Activated CD8-positive, alpha-beta T cell treated with anti-CD3 and anti-CD28 coated beads for 36 hours (primary cell): ENCODE measurements around the gene MRPS6. TPM values are rescaled to one million over a fixed set of nuclear protein-coding genes. Genes with fewer than 3 reads are reported as not detected.

ENCODE experiments used
- ATAC-seq: fragments of 200-7000 bp; cut with Tn5 transposase; one replicate; pipeline ENCODE4 v1.10.0; 2021; ENCODE audit warnings: mild to moderate bottlenecking, moderate library complexity
- CTCF ChIA-PET: fragments of 350-600 bp; sonication (Branson Sonifier 250); formaldehyde crosslinking; loops from one replicate; lab custom pipeline; 2021; ENCODE audit warnings: antibody characterized with exemption; lab: Charles Lee
- POLR2A ChIA-PET: fragments of 350-600 bp; sonication (Branson Sonifier 250); formaldehyde crosslinking; loops from one replicate; lab custom pipeline; 2021; ENCODE audit warnings: antibody characterized with exemption; lab: Charles Lee
- DNase-seq: peaks from one replicate; pipeline ENCODE4 v3.0.0-alpha.2; 2020
- H3K27ac Mint-ChIP-seq: one replicate; pipeline ENCODE4 v1.8.0; 2021; ENCODE audit warnings: mild to moderate bottlenecking, mixed read lengths
- H3K27me3 Mint-ChIP-seq: one replicate; pipeline ENCODE4 v1.8.0; 2021; ENCODE audit warnings: mixed read lengths
- H3K36me3 Mint-ChIP-seq: one replicate; pipeline ENCODE4 v1.8.0; 2021; ENCODE audit warnings: low read depth, mixed read lengths
- H3K4me1 Mint-ChIP-seq: one replicate; pipeline ENCODE4 v1.8.0; 2021; ENCODE audit warnings: low read depth, mixed read lengths
- H3K4me3 Mint-ChIP-seq: one replicate; pipeline ENCODE4 v1.8.0; 2021; ENCODE audit warnings: mild to moderate bottlenecking, moderate library complexity, mixed read lengths
- H3K9me3 Mint-ChIP-seq: one replicate; pipeline ENCODE4 v1.8.0; 2021; ENCODE audit warnings: mixed read lengths
- CTCF ChIP-seq: fragments of 200-600 bp; IDR thresholded peaks from one replicate; pipeline ENCODE4 v1.8.0; 2022; ENCODE audit warnings: antibody characterized with exemption, mild to moderate bottlenecking
- intact Hi-C: fragments of 100-400 bp; cut with micrococcal nuclease; formaldehyde crosslinking; loops from one replicate; pipeline ENCODE4 v1.10.0; 2022
- total RNA-seq, 2 experiments: library from RNA; stranded (reverse); gene quantifications; one replicate each; pipeline ENCODE4 v1.2.3, GENCODE V29; 2021

The MRPS6 gene
- total RNA-seq, 2 experiments from 2014 or later = 93.9 to 95.2 TPM

GRCh38 chr21:34147792-34148418 is 74.5 kb downstream of the MRPS6 start:
- Mint-ChIP-seq H3K27ac (no peak overlapping the region), H3K4me3 (no peak overlapping the region), H3K9me3 (no peaks in the 10 kb centered on the region), H3K36me3 (peaks cover 48% of the 10 kb centered on the region), H3K27me3 (no peaks in the 10 kb centered on the region), H3K4me1 (peaks cover 13% of the 10 kb centered on the region)
- ChIA-PET CTCF (no interaction called here), POLR2A (no interaction called here)
- DNase-seq (no peak), ATAC-seq (no peak)
- no peak for TF ChIP-seq CTCF
- intact Hi-C loops = no loop called here

GRCh38 chr21:34148419-34148804 is 75.0 kb downstream of the MRPS6 start:
- ATAC-seq = no peak
- peaks cover 18% of the 10 kb centered on the region for H3K4me1 Mint-ChIP-seq
- H3K27ac Mint-ChIP-seq = no peak overlapping the region
- POLR2A ChIA-PET = no interaction called here
- TF ChIP-seq CTCF = no peak
- no peaks in the 10 kb centered on the region for H3K9me3 Mint-ChIP-seq
- DNase-seq = no peak
- intact Hi-C loops = no loop called here
- H3K27me3 Mint-ChIP-seq = no peaks in the 10 kb centered on the region
- H3K36me3 Mint-ChIP-seq = peaks cover 45% of the 10 kb centered on the region
- CTCF ChIA-PET = no interaction called here
- no peak overlapping the region for H3K4me3 Mint-ChIP-seq

GRCh38 chr21:34148826-34149558 is 75.6 kb downstream of the MRPS6 start:
- Mint-ChIP-seq H3K27me3 (no peaks in the 10 kb centered on the region), H3K4me1 (peaks cover 21% of the 10 kb centered on the region), H3K27ac (no peak overlapping the region), H3K4me3 (no peak overlapping the region), H3K36me3 (peaks cover 41% of the 10 kb centered on the region), H3K9me3 (no peaks in the 10 kb centered on the region)
- intact Hi-C loops = no loop called here
- no peak for TF ChIP-seq CTCF
- ChIA-PET POLR2A (no interaction called here), CTCF (no interaction called here)
- DNase-seq (no peak), ATAC-seq (no peak)

GRCh38 chr21:34152500-34152899 is 79.1 kb downstream of the MRPS6 start:
- Mint-ChIP-seq H3K36me3 (peaks cover 18% of the 10 kb centered on the region), H3K9me3 (peaks cover 2% of the 10 kb centered on the region), H3K4me3 (no peak overlapping the region), H3K4me1 (peaks cover 29% of the 10 kb centered on the region), H3K27me3 (no peaks in the 10 kb centered on the region), H3K27ac (peak overlapping the region; percentile 40)
- DNase-seq (peak; percentile 37), ATAC-seq (peak; percentile 54)
- intact Hi-C loops = no loop called here
- POLR2A ChIA-PET = no interaction called here
- TF ChIP-seq CTCF = no peak
- CTCF ChIA-PET = no interaction called here

- peak overlapping the region; percentile 82 for H3K27ac Mint-ChIP-seq
- ATAC-seq (peak; percentile 80), DNase-seq (peak; percentile 63)
- ChIA-PET CTCF (interaction anchor here (1.0 to 1.7 kb wide), 6 partner anchors 22 to 232 kb away, joined by 3 to 5 read pairs (median 4); no protein-coding TSS in a partner anchor), POLR2A (interaction anchor here (1.2 kb wide), 1 partner anchor 63 kb away, joined by 3 read pairs; no protein-coding TSS in a partner anchor)
- H3K27me3 Mint-ChIP-seq = no peaks in the 10 kb centered on the region
- H3K4me1 Mint-ChIP-seq = peaks cover 28% of the 10 kb centered on the region
- peaks cover 3% of the 10 kb centered on the region for H3K9me3 Mint-ChIP-seq
- intact Hi-C loops = no loop called here
- peaks cover 18% of the 10 kb centered on the region for H3K36me3 Mint-ChIP-seq
- H3K4me3 Mint-ChIP-seq = no peak overlapping the region
- no peak for TF ChIP-seq CTCF
Measured at GRCh38 chr21:34154878-34155277, 81.5 kb downstream of the MRPS6 start.
